Endothelial cell of umbilical vein (primary cell): ENCODE results near the gene RIBC1.

Experiments used
- EZH2 ChIP-seq: IDR thresholded peaks from 2 replicates; pipeline ENCODE4 v1.6.1; 2012; ENCODE audit warnings: borderline replicate concordance, low read depth, mild to moderate bottlenecking, moderate library complexity, low read length, inconsistent platforms; ENCODE audit not compliant: severe bottlenecking
- FOS ChIP-seq: IDR thresholded peaks from 2 replicates; pipeline ENCODE4 v1.6.1; 2011; ENCODE audit warnings: mild to moderate bottlenecking, low read length, moderate library complexity, borderline replicate concordance; ENCODE audit not compliant: insufficient read depth
- MAX ChIP-seq: IDR thresholded peaks from 2 replicates; pipeline ENCODE4 v1.6.1; 2011; ENCODE audit not compliant: insufficient read depth, insufficient read length
- POLR2A ChIP-seq: IDR thresholded peaks from 2 replicates; pipeline ENCODE4 v1.6.1; 2012; ENCODE audit warnings: low read depth, mild to moderate bottlenecking, control low read depth, low read length
- POLR2AphosphoS5 ChIP-seq: IDR thresholded peaks from 2 replicates; pipeline ENCODE4 v1.6.1; 2012; ENCODE audit warnings: low read depth, mild to moderate bottlenecking, control low read depth, low read length, moderate library complexity; ENCODE audit not compliant: insufficient read depth
- TF ChIP-seq, protein P1 (sequence below), 2 donors: IDR thresholded peaks; 1 replicate in 1 of 2; 2 replicates in 1 of 2; pipeline ENCODE4 v1.5.1; 2011; ENCODE audit warnings: low read length in 2 of 2, mild to moderate bottlenecking in 2 of 2, moderate library complexity in 2 of 2, control low read depth in 1 of 2, inconsistent platforms in 1 of 2, low read depth in 1 of 2; ENCODE audit not compliant: insufficient read depth in 1 of 2; ENCODE audit errors: extremely low read depth in 1 of 2

GRCh38 chrX:53458082-53458481, 35.4 kb downstream of the RIBC1 start:
- TF ChIP-seq POLR2A: no peak
- no peak for TF ChIP-seq EZH2
- TF ChIP-seq MAX: no peak
- TF ChIP-seq POLR2AphosphoS5: no peak
- TF ChIP-seq, protein P1, sequence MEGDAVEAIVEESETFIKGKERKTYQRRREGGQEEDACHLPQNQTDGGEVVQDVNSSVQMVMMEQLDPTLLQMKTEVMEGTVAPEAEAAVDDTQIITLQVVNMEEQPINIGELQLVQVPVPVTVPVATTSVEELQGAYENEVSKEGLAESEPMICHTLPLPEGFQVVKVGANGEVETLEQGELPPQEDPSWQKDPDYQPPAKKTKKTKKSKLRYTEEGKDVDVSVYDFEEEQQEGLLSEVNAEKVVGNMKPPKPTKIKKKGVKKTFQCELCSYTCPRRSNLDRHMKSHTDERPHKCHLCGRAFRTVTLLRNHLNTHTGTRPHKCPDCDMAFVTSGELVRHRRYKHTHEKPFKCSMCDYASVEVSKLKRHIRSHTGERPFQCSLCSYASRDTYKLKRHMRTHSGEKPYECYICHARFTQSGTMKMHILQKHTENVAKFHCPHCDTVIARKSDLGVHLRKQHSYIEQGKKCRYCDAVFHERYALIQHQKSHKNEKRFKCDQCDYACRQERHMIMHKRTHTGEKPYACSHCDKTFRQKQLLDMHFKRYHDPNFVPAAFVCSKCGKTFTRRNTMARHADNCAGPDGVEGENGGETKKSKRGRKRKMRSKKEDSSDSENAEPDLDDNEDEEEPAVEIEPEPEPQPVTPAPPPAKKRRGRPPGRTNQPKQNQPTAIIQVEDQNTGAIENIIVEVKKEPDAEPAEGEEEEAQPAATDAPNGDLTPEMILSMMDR (IDR thresholded peaks at IDR 0.05; ENCODE audit: extremely low read depth in 1 of 2, insufficient read depth in 1 of 2, low read depth in 1 of 2, low read length in 2 of 2): no peak
- TF ChIP-seq FOS: no peak
